HepG2 (cell line): Measurements from ENCODE around the gene SLC26A5. TPM values are rescaled to one million over a fixed set of nuclear protein-coding genes. Genes with fewer than 3 reads are reported as not detected.

Experiments
- ARNTL ChIP-seq: sonication (generic); formaldehyde crosslinking; IDR thresholded peaks from 2 replicates; pipeline ENCODE4 v1.4.0; 2020; ENCODE audit warnings: mild to moderate bottlenecking, missing genetic modification reagents
- BATF2 ChIP-seq: sonication (generic); formaldehyde crosslinking; IDR thresholded peaks from 2 replicates; pipeline ENCODE4 v1.8.0; 2022; ENCODE audit warnings: mild to moderate bottlenecking, missing genetic modification reagents, moderate library complexity
- CAMTA2 ChIP-seq: sonication (generic); formaldehyde crosslinking; IDR thresholded peaks from 2 replicates; pipeline ENCODE4 v1.4.0; 2020; ENCODE audit warnings: mild to moderate bottlenecking, missing genetic modification reagents, borderline replicate concordance
- CBFB ChIP-seq: sonication (generic); formaldehyde crosslinking; IDR thresholded peaks from 2 replicates; pipeline ENCODE4 v1.4.0; 2020; ENCODE audit warnings: missing genetic modification reagents
- CREBL2 ChIP-seq: sonication (generic); formaldehyde crosslinking; IDR thresholded peaks from 2 replicates; pipeline ENCODE4 v1.8.1; 2023; ENCODE audit warnings: missing genetic modification reagents, mild to moderate bottlenecking, borderline replicate concordance
- ELF1 ChIP-seq: sonication (generic); formaldehyde crosslinking; IDR thresholded peaks from 2 replicates; pipeline ENCODE4 v1.4.0; 2020; ENCODE audit warnings: missing genetic modification reagents
- FOXO1 ChIP-seq: sonication (generic); formaldehyde crosslinking; IDR thresholded peaks from 2 replicates; pipeline ENCODE4 v1.4.0; 2020; ENCODE audit warnings: missing genetic modification reagents
- HNF4A ChIP-seq: sonication (generic); formaldehyde crosslinking; IDR thresholded peaks from 2 replicates; pipeline ENCODE4 v1.4.0; 2020; ENCODE audit warnings: missing genetic modification reagents
- HOXA7 ChIP-seq: sonication (generic); formaldehyde crosslinking; IDR thresholded peaks from 2 replicates; pipeline ENCODE4 v1.8.1; 2022; ENCODE audit warnings: mild to moderate bottlenecking, missing genetic modification reagents, moderate library complexity
- JUN ChIP-seq: sonication (generic); formaldehyde crosslinking; IDR thresholded peaks from 2 replicates; pipeline ENCODE4 v1.4.0; 2020; ENCODE audit warnings: mild to moderate bottlenecking, missing genetic modification reagents
- KAT8 ChIP-seq: IDR thresholded peaks from 2 replicates; pipeline ENCODE4 v1.6.1; 2016; ENCODE audit warnings: missing genetic modification reagents, missing compliant biosample characterization
- MEIS1 ChIP-seq: sonication (generic); formaldehyde crosslinking; IDR thresholded peaks from 2 replicates; pipeline ENCODE4 v1.9.0; 2021; ENCODE audit warnings: mild to moderate bottlenecking, missing genetic modification reagents, moderate library complexity, borderline replicate concordance
- MNT ChIP-seq: fragments of 450-650 bp; IDR thresholded peaks from 2 replicates; pipeline ENCODE4 v1.6.1; 2016
- MTA3 ChIP-seq: sonication (generic); formaldehyde crosslinking; IDR thresholded peaks from 2 replicates; pipeline ENCODE4 v1.4.0; 2020; ENCODE audit warnings: missing genetic modification reagents
- NCOR1 ChIP-seq: fragments of 200-600 bp; sonication (generic); IDR thresholded peaks from 2 replicates; pipeline ENCODE4 v1.7.0; 2017; ENCODE audit warnings: antibody characterized with exemption, low read length, borderline replicate concordance
- NFE2 ChIP-seq: sonication (generic); formaldehyde crosslinking; IDR thresholded peaks from 2 replicates; pipeline ENCODE4 v1.4.0; 2020; ENCODE audit warnings: missing genetic modification reagents
- PATZ1 ChIP-seq: sonication (generic); formaldehyde crosslinking; IDR thresholded peaks from 2 replicates; pipeline ENCODE4 v1.4.0; 2020; ENCODE audit warnings: missing genetic modification reagents
- PCBP1 ChIP-seq: fragments of 200-400 bp; formaldehyde crosslinking; IDR thresholded peaks from 2 replicates; pipeline ENCODE4 v1.6.1; 2017; ENCODE audit warnings: mild to moderate bottlenecking, low read depth, low read length, borderline replicate concordance
- SOX5 ChIP-seq: IDR thresholded peaks from 2 replicates; pipeline ENCODE4 v1.6.1; 2016; ENCODE audit warnings: borderline replicate concordance
- SP4 ChIP-seq: sonication (generic); formaldehyde crosslinking; IDR thresholded peaks from 2 replicates; pipeline ENCODE4 v1.8.1; 2023; ENCODE audit warnings: mild to moderate bottlenecking, missing genetic modification reagents
- SP5 ChIP-seq: IDR thresholded peaks from 2 replicates; pipeline ENCODE4 v1.6.1; 2016; ENCODE audit warnings: low read depth, borderline replicate concordance
- SYNCRIP ChIP-seq: fragments of 200-400 bp; formaldehyde crosslinking; IDR thresholded peaks from 2 replicates; pipeline ENCODE4 v1.6.1; 2018; ENCODE audit warnings: mild to moderate bottlenecking, low read depth, low read length; ENCODE audit not compliant: insufficient read depth
- TCF7 ChIP-seq: sonication (generic); IDR thresholded peaks from 2 replicates; pipeline ENCODE4 v1.6.1; 2016; ENCODE audit warnings: antibody characterized with exemption, low read depth
- YY1 ChIP-seq: IDR thresholded peaks from 2 replicates; pipeline ENCODE4 v1.6.1; 2011; ENCODE audit warnings: low read length, low read depth, moderate library complexity, mild to moderate bottlenecking; ENCODE audit not compliant: insufficient read depth, insufficient replicate concordance
- ZFAT ChIP-seq: sonication (generic); formaldehyde crosslinking; conservative IDR thresholded peaks from 2 replicates; pipeline ENCODE4 v1.8.1; 2023; ENCODE audit warnings: missing genetic modification reagents, inconsistent platforms
- ZNF558 ChIP-seq: sonication (generic); formaldehyde crosslinking; IDR thresholded peaks from 2 replicates; pipeline ENCODE4 v1.9.0; 2022; ENCODE audit warnings: mild to moderate bottlenecking, missing genetic modification reagents, borderline replicate concordance
- ZNF7 ChIP-seq: IDR thresholded peaks from 2 replicates; pipeline ENCODE4 v1.6.1; 2016; ENCODE audit warnings: missing biosample characterization, missing genetic modification reagents
- ZSCAN30 ChIP-seq: sonication (generic); formaldehyde crosslinking; IDR thresholded peaks from 2 replicates; pipeline ENCODE4 v1.5.0; 2020; ENCODE audit warnings: mild to moderate bottlenecking, missing genetic modification reagents
- polyA plus RNA-seq, 8 experiments: library from polyadenylated mRNA; depleted of rRNA in 3 of 8; stranded (reverse) in 7 of 8; unstranded in 1 of 8; fragments of >200 nt; fragmentation: Illumina TruSeq in 4 of 8; extraction: Trizol in 4 of 8; gene quantifications; 2 replicates each; pipeline versions ENCODE4 v1.2.1 to v1.2.3, GENCODE V29; 2011 to 2016; ENCODE audit warnings: low read depth in 4 of 8, missing spikeins in 1 of 8, mixed read lengths in 1 of 8; ENCODE audit not compliant: insufficient read depth in 1 of 8
- total RNA-seq, 5 experiments: library from RNA; depleted of rRNA; stranded (reverse); fragments of >200 nt; fragmentation: Illumina TruSeq; extraction: Trizol; gene quantifications; 2 replicates each; pipeline ENCODE4 v1.2.3, GENCODE V29; 2016; ENCODE audit warnings: low read depth in 1 of 5

SLC26A5 gene
- total and polyA plus RNA-seq, 2 of the 13 experiments (the other 11 are each of a cell fraction or from before 2014, with no cell fraction given) = 0.08 to 0.11 TPM

GRCh38 chr7:103344453-103345149 is 101.4 kb downstream of the SLC26A5 start, which contains the start of gene DNAJC2 (continued):
- TF ChIP-seq MNT (peak; percentile 50), MEIS1 (peak; percentile 71; the same call in 1 of the 2 replicates), CAMTA2 (CRISPR knock-in tag) (no peak), MTA3 (CRISPR knock-in tag) (no peak), ZFAT (CRISPR knock-in tag) (no peak), FOXO1 (CRISPR knock-in tag) (peak; percentile 40; the same call in 1 of the 2 replicates), JUN (CRISPR knock-in tag) (no peak), KAT8 (CRISPR knock-in tag) (peak; percentile 99), ZNF7 (CRISPR knock-in tag) (no peak), ELF1 (peak; percentile 98), TCF7 (no peak), HOXA7 (CRISPR knock-in tag) (no peak), CBFB (peak; percentile 88), ZSCAN30 (CRISPR knock-in tag) (peak; percentile 46; the same call in 1 of the 2 replicates), ARNTL (peak; percentile 79; the same call in 1 of the 2 replicates), SYNCRIP (no peak), CREBL2 (CRISPR knock-in tag) (0 out of 2 replicates have a peak, but pooled peaks have one; percentile 51), NCOR1 (no peak; the same call in 1 of the 2 replicates), HNF4A (CRISPR knock-in tag) (peak; percentile 39; the same call in 1 of the 2 replicates), SP5 (CRISPR knock-in tag) (0 out of 2 replicates have a peak, but pooled peaks have one; percentile 39), ZNF558 (0 out of 2 replicates have a peak, but pooled peaks have one; percentile 24), YY1 (peak; percentile 73), SP4 (CRISPR knock-in tag) (peak; percentile 40; the same call in 1 of the 2 replicates), NFE2 (CRISPR knock-in tag) (no peak), PCBP1 (no peak), BATF2 (CRISPR knock-in tag) (peak; percentile 31; the same call in 1 of the 2 replicates), SOX5 (CRISPR knock-in tag) (peak; percentile 54; the same call in 1 of the 2 replicates), PATZ1 (CRISPR knock-in tag) (peak; percentile 93)
